ENCODE data around the gene INPP5D.

GRCh38 chr2:233112329-233112728 lies 52.2 kb downstream of the INPP5D start:
- TF ChIP-seq SNAI2 (CRISPR knock-in tag; IDR thresholded peaks at IDR 0.05) (no peak), GLIS3 (CRISPR knock-in tag; IDR thresholded peaks at IDR 0.05) (no peak), TCF4 (CRISPR knock-in tag; IDR thresholded peaks at IDR 0.05; ENCODE audit: borderline replicate concordance) (no peak), ISL1 (CRISPR knock-in tag; IDR thresholded peaks at IDR 0.05) (no peak), ARNTL (CRISPR knock-in tag; IDR thresholded peaks at IDR 0.05; ENCODE audit: borderline replicate concordance, low read depth) (no peak), CSDC2 (CRISPR knock-in tag; IDR thresholded peaks at IDR 0.05) (no peak), CREB5 (CRISPR knock-in tag; IDR thresholded peaks at IDR 0.05; ENCODE audit: low read depth) (no peak), CSRNP3 (CRISPR knock-in tag; IDR thresholded peaks at IDR 0.05) (no peak), ZC3H10 (CRISPR knock-in tag; IDR thresholded peaks at IDR 0.05) (no peak), PPARA (CRISPR knock-in tag; IDR thresholded peaks at IDR 0.05; ENCODE audit: borderline replicate concordance) (no peak), PATZ1 (CRISPR knock-in tag; IDR thresholded peaks at IDR 0.05; ENCODE audit: borderline replicate concordance) (no peak), ZNF70 (CRISPR knock-in tag; IDR thresholded peaks at IDR 0.05) (no peak)

Data from SK-N-SH treated with all-trans-retinoic acid at 6 μM for 48 hours (cell line).